Superior temporal gyrus (tissue), 1 donor: ENCODE data around the gene TENM3.
"Not testable (repeated sequence)": the region's sequence is repeated elsewhere in the genome, so short reads cannot be mapped to it uniquely, and the experiment has no call there.

Experiments
- DNase-seq: peaks from one replicate; pipeline ENCODE4 v3.0.0-alpha.2; 2016; ENCODE audit errors: extremely low spot score

The TENM3 gene

DNA sequence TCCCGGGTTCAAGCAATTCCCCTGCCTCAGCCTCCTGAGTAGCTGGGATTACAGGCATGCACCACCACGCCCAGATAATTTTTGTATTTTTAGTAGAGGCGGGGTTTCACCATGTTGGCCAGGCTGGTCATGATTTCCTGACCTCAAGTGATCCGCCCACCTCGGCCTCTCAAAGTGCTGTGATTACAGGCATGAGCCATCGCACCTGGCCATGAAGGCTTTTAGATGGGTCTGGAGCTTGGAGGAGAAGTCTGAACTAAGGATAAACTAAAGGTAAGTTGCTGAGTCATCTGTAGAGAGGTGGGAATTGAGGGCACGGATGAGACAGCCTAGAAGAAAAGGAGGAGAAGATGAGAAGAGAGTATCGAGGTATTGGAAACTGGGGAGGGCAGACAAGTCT is at the start of gene TENM3:
Gene TENM3 (plus strand): TSS at position 199 of the 400 bp plus-strand sequence. CDS start 80,619 bp downstream, outside the sequence.
- not testable (repeated sequence) for DNase-seq

DNA sequence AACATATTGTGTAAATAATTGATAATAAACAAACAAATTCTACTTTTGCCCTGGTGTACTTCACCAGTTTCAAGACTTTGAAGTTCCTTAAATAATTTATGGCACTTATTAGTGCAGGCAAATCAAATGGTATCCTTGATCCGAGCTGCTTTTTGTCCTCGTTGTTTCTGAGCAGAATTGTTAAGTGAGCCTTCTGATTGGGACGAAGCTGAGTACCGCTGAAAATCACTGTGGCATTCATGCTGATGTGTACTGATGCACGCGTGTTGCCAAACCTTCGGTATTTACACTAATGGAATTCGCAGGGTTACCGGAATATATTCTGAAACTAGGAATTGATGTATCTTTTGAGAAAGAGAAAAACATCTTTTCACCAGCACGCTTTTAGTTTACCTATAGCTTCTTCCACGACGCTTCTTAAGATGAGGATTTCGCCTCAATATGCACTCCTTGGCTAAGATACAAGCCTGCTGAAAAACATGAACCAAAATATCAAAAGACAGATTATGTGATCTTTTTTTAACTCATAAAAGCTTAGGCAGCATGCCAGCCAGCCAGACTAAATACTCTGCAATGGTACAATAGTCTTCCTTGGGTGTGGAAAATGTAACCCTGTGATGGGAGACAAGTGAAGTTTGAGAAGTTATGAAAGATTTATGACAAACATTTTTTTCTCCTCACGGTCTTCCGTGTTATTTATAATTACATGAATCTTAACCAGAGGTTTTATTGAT is 48.9 kb upstream of the TENM3 start:
- no peak for DNase-seq

DNA sequence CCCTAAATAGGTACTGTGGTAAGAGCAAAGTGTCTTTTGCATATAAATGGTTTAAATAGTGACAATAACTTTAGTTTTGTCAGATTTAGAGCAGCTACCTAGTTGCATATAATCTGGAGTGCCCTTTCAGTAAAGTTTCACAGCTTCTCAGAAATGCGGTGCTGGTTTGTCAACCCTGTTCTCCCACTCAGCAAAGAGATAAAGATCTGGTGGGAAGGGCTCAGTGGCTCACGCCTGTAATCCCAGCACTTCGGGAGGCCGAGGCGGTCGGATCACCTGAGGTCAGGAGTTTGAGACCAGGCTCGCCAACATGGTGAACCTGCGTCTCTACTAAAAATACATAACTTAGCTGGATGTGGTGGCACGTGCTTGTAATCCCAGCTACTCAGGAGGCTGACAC is 45.6 kb upstream of the TENM3 start:
- no peak for DNase-seq

DNA sequence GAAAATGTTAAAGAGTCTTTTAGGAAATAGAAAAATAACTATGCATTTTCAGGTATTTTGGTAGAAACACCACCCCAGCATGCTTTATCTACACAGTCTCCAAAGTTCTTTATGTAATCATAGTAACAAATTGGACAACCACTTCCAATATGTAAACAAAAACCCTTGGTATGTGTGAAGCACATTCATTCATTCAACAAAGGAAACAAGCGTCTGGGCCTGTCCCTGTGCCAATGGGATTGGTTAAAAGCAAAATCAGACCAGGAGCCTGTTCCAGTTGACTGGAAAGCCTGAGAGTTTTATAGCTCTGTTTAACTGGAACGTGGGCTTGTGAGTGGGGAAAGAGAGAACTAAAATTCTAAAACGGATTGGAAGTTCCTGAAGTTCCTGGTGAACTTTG is 41.3 kb upstream of the TENM3 start:
- no peak for DNase-seq

DNA sequence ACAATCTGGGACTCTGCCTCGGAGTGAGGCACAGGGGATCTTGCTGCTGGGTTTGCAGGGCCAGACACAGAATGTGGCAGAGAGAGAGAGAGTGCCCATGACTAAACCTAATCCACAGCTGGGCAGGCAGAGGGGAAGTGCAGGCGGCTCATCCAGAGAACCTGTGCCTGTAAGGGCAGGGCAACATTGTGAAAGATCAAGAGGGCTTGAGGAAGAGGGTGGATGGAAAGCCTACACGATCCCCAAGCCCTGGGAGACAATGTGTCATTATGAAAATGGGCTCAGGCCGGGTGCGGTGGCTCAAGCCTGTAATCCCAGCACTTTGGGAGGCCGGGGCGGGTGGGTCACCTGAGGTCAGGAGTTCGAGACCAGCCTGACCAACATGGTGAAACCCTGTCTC is 40.6 kb upstream of the TENM3 start:
- no peak for DNase-seq

DNA sequence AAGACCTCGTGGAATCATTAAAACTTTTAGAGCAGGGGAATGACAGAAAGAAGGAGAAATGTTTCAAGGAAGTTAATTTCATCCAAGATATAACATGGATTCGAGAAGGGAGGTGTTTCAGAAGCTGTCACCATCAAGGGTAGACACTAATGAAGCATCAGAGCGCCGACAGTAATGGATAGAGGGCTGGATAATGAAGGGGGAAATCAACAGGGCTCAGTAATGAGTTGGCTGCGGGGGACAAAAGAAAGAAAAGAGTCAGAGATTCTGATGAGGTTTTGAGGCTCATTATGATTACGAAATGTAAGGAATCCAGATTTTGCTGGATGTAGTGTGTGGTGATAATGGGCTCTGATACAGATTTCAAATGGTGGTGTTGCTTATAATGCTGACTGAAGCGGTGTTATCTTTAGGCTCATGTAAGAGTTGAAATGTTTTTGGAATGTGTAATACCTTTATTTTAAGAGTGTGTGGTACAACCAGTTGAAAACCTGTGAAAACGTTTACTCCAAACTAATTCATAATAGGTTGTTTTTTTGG is 39.3 kb upstream of the TENM3 start:
- DNase-seq, result no peak

DNA sequence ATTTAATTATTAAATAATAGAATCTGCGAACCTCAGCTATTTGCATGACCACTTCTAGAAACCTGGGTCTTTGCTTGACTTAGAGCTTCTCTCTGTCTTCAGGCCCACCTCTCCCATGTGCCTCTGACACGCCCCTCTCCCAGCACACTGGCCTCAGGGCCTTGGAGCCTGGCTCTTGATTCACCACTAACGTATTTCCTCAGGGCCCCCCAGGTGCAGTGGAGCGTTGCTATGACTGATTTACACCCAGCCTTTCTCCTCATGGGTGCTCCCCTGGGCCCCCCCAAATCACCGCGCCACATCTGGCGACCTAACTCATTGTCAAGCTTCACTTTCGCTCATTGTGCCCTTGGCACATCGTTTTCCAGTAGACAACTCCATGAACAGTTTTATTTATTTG is 37.9 kb upstream of the TENM3 start:
- DNase-seq, result no peak

DNA sequence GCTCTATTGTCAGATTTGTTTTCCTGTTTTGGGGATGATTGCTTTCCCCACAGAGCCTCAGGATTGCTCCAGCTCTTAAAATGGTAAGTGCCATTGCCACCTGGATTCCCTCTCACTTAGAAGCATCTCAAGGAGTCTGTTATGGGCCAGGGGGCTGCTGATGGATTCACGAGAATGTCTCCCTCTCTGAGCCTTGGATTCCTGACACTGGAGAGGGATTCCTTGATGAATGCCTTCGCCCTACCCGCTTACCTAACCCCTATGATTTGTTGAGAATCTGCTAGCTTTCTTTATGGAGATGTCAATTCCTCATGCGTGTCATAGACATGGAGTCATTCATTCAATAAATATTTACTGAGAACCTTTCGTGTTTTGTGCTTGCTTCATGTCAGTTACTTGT is 36.9 kb upstream of the TENM3 start:
- no peak for DNase-seq

DNA sequence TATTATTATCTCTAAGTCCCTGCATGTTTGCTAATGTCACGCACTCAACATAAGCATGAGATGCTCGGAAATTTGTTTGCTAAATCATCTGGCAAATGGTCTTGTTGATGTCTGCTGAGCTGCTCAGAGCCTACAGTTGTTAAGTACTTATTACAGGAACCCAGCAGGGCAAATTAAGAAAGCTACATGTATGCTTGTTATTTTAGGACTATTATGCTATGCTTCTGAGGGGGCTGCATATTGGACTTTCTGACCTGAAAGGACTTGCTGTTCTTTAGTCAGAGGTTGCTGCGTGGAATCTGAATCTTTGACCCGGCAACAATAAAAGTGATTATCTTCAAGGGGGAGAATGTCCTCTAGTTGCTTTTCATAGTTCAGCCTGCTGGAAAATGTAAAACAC is 36.3 kb upstream of the TENM3 start:
- no peak for DNase-seq

DNA sequence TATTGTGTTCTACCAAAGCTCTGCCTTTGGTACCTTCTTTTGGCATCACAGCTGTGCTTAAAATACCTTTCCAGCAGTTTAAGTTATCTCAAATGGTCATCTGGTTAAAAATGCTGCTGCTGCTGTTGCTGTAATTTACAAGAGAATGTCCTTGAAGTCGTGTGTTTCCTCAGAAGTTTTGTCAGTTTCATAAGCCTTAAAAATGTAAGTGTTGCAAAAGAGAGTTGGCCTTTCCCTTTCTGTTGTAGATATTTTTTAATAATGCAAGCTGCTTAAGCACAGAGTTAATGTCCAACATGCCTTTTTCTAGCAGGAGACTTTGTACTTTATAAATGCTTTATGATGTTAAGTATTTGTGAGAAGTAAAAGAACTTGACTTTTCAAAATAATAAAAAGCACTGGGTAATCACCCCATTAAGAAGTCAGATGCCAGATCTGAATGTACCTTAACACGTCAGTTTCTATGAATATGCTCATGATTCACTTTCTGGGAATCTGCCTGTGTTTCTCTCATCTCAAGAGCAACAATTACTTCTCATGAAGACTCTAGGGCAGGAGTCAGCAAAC is 35.3 kb upstream of the TENM3 start:
- no peak for DNase-seq

DNA sequence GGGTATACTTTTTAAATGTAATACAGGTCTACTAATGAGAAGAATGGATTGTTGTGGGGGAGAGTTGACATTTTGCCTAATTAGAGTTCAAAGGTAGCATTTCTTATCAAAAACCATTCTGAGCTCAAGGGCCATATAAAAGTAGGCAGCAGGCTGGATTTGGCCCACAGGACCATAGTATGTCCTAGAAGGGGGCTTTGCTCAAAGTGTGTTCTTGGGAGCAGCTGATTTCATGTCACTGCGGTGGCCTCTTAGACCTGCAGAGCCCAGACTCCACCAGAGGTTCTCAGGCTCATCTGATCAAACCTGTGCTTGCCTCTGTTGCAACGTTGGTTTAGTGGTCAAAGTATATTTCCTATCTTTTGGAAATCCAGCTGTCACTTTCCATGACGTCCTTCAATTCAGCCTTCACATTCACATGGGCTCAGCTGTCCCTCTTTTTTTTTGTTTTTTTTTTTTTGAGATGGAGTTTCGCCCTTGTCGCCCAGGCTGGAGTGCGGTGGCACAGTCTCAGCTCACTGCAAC is 34.6 kb upstream of the TENM3 start:
- no peak for DNase-seq

DNA sequence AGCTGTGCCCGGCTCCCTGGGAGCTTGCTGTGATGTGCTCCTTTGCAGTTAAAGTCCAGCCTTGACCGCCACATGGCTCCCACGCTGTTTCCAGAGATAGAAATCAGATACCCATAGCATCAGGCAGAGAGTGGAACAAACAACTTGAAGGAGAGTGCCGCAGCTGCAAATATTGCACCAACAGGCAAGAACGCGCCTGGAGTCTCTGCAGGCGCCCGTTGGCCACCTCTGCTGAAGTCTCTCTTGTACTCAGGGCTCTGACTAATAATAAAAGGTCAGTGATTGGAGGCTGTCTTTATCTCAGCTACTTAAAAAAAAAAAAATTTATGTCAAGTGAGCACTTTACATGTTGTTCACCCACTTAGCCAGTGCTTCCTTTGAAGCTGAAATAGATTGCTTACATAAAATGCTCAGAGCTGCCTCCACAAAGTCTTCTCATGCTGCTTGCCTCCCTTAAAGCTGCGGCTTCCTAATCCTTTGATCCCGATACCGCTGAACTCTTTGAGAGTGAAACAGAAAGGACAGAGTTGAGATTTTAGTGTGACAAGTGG is 30.9 kb upstream of the TENM3 start:
- no peak for DNase-seq

DNA sequence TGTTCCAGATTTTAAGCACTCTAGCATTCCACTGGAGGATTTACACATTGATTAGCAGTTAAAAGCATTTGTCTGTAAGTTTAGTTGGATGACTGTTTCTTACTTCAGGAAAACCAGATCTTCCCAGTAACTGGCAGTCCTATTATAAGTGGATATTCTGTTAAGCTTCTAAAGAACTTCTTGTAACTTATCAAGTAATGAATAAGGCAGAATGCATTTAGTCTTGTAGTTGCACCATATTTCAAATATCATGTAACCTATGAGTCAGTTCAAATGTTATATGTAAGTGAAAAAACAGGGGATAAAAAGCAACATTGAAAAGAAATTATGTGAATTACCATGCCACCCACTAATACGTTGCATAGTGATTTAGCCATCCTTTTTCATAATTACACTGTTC is 30.2 kb upstream of the TENM3 start:
- DNase-seq, result no peak

DNA sequence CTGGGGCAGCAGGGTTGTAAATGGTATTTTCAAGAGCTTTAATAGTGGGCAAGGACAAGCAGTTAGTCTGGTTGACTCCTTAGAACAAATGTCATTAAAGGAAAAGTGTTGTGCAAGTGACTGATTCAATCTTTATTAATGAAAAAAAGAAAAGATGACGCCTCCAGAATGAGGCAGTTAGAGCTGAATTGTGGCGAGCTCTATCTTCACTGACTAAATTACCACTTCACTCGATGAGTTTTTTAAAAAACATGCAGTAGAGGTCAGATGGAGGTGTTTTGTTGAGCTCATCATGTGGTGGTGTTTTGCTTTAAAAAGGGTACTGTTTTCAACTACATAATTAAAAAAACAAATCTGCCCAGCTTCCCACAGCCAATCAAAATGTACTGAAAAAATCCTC is 28.1 kb upstream of the TENM3 start:
- DNase-seq, result no peak

DNA sequence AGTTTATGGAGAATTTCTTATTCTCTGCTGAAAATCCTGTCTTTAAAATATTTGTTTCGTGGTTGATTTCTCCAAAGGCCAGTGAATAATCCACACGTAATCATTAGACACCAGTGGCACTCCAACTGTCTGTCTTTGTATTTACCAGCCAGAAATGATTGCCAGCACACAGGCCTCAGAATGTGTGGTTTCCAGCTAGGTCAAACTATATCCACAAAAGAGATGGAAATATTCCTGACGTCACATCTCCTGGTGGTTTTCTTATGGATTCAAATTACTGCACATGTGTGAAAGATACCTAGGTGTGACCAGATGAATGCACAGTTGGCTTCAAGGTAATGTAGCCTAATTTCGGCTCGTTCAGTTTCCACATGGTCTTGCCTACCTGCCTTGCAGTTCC is 27.2 kb upstream of the TENM3 start:
- no peak for DNase-seq

DNA sequence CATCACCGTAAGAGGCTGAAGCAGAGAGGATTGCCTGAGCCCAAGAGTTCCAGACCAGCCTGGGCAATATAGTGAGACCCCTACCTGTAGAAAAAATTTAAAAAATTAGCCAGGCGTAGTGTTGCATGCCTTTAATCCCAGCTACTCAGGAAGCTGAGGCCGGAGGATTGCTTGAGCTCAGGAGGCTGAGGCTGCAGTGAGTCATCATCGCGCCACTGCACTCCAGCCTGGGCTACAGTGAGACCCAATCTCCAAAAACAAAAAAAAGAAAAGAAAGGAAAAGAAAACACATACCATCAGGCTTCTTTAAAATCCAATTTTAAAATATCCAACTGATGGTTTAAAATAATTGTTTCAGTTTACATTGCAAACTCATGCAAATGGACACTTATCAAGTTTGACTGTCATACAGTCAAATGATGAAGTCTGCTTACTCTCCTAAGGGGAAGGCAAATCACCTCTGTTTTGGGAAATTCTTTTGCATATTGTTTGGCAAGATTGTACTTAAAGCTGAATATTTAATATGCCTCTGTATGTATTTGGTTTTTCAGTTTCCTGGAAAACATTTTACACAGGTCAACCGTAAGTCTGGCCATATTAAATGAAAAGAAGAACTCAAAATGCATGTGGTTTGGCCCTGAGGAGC is 23.7 kb upstream of the TENM3 start:
- no peak for DNase-seq

DNA sequence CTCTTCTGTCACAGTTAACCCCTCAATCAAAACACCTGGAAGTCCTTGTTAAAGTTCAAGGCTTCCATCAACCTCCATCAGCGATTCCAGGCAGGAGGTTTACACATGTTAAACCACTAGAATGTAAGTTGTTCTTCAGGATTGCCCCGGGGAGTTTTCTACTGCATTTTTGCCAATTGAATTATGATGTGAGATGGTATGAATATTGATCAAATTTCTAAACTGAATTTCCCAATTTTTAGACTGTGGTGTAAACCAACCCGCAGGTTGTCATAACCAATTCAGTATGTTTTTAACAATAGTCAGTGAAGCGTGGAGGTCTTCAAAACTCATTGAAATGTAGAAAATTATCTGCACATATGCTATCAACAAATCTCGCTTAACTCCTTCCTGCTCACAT is 21.2 kb upstream of the TENM3 start:
- no peak for DNase-seq

DNA sequence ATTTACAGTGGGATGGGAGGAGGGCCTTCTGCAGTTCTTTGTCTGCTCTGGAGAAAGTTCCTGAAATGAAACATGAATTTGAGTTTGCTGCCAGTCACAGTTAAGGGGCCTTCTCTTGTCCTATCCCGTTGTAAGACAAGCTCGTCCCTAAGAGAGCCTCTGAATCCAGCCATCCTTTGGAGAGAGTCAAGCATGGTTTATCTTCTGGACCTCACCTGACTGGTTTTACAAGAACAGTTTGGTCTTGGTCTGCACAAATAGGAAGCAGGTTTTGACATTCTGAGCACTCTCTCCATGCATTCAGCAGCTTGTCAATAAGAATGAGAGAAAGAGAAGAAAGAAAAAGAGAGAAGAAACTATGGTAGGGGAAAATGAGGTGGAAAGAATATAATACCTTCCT is 20.4 kb upstream of the TENM3 start:
- no peak for DNase-seq

DNA sequence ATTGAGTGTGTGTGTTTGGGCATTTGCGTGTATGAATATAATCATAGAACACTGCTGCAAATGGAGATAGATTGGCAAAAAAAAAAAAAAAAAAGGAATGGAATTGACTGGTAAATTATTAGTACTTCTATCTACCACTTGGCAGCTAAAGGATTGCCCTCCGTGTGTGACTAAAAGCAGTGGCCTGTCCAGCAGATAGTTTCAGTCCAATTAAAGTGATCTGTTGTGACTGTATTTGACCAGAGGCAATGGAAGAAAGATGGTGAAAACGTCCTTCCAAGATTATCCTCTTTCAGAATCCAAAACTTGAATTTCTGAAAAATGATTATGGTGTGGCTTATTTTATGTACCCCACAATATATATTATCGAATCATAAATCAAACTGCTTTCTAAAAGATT is 19.5 kb upstream of the TENM3 start:
- no peak for DNase-seq

DNA sequence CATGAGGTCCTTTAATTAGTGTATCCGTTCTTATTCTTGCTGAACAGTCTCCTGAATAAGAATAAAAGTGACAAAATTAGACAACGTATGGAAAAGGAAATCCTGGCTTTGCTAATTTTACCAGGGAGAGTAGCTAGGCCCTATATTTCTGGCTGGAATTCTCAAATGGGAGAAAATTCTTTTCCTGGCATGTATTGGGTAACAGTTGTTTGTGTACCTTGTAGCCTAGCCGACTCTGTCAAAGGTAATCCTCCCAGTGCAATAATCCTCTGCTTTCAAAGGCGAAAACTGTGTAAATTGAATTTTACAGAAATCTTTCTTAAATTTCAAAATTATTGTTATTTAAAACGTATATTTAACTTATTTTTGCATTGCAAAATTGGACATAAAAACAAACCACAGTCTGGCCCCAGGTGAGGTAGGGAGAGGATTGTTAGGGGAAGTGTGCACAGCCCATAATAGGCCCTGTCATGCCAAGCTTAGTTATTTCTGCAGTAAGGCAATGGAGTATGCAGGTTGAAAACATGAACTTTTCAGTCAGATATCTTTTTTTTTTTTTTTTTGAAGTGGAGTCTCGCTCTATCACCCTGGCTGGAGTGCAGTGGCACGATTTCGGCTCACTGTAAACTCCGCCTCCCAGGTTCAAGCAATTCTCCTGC is 18.9 kb upstream of the TENM3 start:
- no peak for DNase-seq

DNA sequence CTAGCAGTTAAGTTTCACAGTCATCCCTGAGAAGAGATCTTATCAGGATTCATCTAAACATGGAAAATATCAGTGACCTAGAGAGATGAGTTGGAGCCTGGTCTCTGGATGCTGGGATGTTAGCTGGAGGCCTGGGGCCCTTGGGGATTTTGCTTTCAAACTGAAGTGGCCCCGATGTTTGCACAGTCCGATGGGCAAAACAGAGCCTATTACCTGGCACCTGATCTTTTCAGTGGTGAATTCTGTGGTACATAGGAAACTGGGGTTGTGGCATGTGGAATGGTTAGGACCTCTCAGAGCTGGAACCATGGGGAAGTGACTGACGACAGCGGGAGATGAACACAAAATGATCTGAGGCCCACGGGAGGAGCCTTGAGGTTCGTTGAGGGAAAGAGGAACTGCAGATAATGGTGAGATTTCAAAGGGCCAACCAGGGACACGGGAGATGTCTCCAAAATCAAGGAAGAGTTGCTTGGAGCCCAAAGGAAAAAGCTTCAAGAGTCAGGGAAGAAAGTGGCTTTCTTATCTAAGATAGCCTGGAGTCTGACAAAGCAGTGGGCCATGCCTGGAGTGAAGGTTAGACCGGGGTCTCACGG is 17.8 kb upstream of the TENM3 start:
- no peak for DNase-seq

DNA sequence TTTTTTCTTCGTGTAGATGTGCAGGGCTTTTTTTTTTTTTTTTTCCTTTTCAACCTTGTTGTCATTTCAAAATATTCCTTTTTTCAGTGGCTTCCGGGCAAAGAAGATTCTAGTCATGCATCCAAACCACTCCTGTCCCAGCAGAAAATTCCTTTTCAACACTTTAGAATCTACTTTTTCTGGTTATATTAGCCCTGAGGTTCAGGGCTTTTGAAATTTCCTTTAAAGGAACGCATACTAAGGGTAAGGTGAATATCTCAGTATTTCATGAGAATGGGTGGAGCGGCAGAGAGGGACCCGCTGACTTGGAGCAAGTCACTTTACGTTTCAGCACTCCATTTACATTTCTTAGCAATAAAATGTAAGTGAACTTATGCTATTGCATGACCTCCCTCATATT is 15.6 kb upstream of the TENM3 start:
- no peak for DNase-seq
